ENCODE data around the gene FAM156A.
"Not testable (repeated sequence)": the region's sequence is repeated elsewhere in the genome, so short reads cannot be mapped to it uniquely, and the experiment has no call there.

DNA sequence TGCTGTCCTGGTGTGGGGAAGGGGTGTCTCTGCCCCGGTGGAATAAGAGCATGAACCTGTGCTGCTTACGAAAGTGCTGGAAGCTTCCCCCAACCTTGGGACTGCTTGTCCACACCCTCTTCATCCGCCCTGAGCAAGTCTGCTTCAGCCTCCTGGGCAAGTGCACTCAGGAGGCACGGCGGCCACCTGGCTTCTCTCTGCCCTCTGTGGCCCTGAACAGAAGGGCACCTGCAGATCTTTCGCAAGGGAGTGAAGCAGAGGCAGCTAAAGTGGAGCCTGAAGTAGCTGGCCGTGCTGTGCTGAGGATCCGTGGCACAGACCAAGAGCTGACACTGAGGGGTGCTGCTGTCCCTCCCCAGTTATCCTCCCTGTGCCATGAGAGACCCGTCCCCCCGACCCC lies 9.6 kb upstream of the FAM156A start:
- TF ChIP-seq, protein P1, sequence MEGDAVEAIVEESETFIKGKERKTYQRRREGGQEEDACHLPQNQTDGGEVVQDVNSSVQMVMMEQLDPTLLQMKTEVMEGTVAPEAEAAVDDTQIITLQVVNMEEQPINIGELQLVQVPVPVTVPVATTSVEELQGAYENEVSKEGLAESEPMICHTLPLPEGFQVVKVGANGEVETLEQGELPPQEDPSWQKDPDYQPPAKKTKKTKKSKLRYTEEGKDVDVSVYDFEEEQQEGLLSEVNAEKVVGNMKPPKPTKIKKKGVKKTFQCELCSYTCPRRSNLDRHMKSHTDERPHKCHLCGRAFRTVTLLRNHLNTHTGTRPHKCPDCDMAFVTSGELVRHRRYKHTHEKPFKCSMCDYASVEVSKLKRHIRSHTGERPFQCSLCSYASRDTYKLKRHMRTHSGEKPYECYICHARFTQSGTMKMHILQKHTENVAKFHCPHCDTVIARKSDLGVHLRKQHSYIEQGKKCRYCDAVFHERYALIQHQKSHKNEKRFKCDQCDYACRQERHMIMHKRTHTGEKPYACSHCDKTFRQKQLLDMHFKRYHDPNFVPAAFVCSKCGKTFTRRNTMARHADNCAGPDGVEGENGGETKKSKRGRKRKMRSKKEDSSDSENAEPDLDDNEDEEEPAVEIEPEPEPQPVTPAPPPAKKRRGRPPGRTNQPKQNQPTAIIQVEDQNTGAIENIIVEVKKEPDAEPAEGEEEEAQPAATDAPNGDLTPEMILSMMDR (IDR thresholded peaks at IDR 0.05) = not testable (repeated sequence)
- TF ChIP-seq POLR2AphosphoS5, POLR2A (IDR thresholded peaks at IDR 0.05): not testable (repeated sequence)

Measured in stomach (tissue), 4 donors.